Superior temporal gyrus (tissue), 1 donor: ENCODE measurements around the gene TUBGCP6.

Source experiments
- DNase-seq: peaks from one replicate; pipeline ENCODE4 v3.0.0-alpha.2; 2016; ENCODE audit errors: extremely low spot score

TUBGCP6 gene

DNA sequence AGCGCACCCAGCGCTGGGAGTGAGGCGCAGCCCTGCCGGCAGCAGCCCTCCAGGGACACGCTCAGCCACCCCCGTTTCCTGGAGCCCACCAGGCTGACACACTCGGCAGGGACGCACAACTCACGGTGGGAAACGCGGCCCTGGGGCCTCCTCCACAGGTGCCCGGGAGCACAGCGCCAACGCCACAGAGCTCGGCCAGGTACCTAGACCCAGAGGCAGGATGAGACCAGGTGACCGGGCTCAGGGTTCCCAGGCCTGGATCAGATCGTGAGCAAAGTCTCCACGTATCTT is 18.0 kb downstream of the TUBGCP6 start:
- DNase-seq = no peak

DNA sequence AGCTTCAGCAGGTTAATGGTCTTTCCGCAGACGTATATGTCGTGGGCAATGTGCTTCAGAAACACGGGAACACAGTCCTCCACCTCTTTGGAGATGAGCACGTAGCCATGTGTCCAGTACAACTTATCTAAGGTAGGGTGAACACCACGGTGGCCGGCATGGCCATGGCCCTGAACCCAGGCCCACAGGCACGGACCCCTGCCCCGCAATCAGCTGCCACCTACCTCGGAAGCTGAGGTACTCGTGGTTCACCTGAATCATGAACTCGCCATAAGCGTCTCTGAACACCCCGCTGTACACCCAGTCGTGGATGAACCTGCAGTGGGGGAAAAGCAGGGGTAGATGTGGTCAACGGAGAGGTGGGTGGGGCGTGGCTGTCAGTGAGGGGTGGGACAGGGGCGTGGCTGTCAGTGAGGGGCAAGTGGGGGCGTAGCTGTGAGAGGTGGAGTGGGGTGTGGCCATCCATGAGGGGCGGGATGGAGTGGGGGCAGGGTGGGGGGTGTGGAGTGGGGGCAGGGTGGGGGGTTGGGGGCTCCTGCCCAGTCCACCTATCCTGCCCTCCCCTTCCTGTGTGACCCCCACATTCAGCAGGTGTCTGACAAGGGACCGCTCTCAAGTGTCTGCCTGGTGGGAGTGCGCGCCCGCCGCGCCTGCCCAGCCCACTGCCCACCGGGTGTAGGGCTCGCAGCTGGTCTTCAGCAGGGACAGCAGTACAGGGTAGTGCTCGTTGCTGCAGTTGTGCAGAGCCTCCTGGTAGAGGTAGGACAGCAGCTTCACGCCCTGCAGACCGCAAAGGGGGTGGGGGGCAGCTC is 18.6 kb downstream of the TUBGCP6 start:
- DNase-seq = no peak

DNA sequence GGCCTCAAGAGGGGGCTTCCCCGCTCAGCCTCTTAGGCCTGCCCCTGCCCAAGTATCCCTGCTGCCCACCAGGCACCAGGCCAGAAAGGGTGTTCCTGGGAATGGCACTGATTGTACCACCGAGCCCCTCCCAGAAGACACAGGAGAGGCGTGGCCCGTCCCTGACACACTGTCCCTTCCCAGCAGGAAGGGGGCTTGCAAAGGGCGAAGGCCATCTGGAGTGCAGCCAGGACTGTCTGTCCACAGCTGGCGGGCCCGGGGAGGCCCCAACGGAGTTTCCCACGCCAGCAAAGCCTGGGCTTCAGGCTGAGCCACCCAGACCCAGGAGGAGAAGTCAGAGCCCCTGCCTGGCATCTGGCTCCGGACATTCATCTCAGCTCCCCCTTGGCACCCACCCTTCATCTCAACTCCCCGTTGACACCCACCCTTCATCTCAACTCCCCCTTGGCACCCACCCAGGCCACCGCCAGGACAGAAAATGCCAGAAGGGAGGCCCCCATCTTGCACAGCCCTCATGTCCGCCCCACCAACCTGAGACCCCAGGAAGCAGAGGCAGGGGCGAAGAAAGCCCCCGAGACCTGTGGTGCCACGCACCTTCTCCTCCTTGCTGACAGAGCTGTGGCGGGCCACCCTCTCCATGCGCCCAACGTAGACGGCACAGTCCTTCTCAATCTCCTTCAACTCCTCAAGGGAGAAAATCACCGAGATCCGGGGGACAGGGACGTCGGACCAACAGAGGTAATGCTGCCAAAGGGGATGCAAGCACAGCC is 19.4 kb downstream of the TUBGCP6 start:
- DNase-seq = no peak

DNA sequence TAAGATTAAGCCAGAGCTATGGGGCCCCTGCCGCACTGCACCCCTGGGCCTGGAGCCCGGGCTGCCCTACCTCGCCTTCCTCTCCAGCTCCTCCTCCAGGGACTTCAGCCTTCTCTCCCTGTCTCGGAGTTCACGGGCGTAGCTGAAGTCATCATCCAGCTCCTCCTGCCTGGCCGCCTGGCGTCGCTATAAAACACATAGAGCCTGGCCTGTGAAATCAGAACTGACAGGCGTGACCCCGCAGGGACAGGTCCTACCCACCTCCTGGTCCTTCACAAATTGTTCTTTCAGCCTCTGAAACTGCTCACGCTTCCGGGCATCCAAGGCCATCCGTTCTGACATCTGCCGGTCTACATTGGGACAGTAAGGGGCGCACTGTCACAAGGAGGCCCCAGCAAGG is 20.8 kb downstream of the TUBGCP6 start:
- no peak for DNase-seq

DNA sequence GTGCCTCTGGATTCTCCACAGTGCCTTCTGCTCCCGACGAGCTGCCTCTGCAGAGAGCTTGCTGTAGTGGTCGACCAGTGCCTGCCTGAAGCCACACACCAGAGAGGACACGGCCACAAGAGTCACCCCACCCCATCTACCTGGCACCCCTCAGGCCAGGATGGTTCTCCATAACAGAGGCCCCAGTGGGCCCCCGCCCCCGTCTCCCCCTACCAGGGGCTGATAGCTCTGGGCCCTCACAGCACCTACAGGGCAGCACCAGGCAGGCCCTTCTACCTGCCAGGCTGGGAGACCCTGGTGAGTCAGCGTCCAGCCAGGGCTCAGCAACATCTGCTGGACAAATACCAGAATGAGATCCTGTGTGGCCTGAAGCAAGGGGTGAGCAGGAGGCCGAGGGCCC is 22.3 kb downstream of the TUBGCP6 start:
- no peak for DNase-seq

DNA sequence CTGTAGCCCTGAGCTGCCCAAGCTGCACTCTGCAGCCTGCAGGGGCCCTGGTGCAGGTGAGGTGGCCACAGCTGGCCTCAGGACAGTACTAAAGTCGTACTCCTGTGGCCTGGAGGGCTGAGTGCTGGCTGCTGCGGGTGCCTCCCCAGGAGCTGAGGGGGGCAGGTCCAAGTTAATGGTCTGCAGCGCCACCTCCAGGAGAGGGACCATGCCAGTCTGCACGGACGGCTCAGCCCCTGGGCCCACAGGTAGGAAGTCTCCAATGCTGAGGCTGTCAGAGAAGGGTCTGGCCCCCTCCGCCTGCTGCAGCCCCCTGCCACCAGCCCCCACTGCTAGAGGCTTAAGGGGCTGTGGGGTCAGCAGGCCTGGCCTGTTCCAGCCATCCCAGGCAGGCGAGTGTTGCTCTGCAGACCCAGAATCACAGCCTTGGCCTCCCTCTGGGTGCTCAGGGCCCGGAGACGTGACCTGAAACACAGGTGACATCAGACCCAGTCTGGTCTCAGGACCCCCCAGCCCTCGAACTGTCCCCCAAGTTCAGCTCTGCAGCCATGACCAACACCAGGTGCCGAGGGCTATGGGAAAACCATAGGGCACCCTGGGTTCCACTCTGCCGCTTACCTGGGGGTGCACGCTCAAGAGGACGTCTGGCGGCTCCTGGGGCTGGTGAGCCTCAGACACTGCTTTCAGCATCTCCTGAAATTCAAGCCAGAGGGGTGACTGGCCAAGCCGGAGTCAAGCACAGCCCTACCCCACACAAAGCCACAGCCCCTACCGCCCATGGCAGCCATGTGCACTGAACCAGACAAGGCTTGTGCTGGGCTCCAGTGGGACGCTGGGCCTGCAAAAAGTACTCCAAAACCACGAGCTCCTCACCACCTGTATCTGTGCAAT is 23.2 kb downstream of the TUBGCP6 start:
- no peak for DNase-seq

DNA sequence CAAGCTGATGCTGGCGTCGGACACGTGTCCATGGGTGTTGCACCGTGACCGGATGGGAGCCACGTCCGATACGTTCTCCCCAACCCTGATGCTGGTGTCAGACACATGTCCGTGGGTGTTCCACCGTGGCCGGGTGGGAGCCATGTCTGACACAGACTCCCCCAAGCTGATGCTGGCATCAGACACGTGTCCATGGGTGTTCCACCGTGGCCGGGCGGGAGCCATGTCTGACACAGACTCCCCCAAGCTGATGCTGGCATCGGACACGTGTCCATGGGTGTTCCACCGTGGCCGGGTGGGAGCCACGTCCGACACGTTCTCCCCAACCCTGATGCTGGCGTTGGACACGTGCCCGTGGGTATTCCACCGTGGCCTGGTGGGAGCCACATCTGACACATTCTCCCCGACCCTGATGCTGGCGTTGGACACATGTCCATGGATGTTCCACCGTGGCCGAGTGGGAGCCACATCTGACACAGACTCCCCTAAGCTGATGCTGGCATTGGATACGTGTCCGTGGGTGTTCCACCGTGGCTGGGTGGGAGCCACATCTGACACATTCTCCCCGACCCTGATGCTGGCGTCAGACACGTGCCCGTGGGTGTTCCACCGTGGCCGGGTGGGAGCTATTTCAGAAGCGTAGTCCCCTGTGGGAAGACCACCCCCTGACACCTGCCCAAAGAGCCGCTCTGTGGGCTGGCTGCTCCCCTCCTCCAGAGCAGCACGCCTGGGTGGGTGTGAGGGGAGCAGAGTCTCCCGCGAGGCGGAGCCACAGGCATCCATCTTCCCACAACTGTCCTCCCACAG is 24.0 kb downstream of the TUBGCP6 start:
- DNase-seq = no peak

DNA sequence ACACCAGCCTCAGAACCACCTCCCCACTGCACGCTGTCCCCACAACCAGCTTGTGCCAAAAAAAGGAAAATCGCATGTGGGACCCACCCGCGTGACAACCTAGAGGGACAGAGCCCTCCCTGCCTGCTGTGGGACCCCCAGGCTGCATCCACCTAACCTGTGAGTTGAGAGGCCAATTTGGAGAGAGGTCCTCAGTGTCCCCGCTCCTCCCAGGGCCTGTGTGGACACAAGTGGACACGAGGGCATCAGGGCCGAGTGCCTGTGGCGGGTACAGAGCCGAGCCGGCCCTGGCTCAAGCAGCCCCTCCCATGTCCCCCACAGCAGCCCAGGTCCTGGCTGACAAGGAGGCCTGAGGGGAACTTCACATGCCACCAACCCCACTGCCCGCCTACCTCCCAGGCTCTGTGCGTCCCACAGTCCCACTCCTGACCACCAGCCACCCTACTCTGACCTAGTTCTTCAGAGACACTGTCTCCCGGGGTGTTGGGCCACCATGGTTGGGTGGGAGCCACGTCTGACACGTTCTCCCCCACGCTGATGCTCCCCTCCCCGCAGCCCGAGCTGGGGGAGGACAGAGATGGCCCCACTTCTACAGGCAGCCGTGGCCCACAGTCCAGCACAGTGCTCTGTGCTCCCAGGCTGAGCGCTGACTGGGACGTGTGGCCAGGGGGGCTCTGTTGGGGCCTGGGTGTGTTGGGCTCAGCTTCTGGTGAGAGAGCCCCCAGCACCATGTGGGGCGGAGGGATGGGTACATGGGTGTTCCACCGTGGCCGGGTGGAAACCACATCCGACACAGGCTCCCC is 24.8 kb downstream of the TUBGCP6 start:
- no peak for DNase-seq

DNA sequence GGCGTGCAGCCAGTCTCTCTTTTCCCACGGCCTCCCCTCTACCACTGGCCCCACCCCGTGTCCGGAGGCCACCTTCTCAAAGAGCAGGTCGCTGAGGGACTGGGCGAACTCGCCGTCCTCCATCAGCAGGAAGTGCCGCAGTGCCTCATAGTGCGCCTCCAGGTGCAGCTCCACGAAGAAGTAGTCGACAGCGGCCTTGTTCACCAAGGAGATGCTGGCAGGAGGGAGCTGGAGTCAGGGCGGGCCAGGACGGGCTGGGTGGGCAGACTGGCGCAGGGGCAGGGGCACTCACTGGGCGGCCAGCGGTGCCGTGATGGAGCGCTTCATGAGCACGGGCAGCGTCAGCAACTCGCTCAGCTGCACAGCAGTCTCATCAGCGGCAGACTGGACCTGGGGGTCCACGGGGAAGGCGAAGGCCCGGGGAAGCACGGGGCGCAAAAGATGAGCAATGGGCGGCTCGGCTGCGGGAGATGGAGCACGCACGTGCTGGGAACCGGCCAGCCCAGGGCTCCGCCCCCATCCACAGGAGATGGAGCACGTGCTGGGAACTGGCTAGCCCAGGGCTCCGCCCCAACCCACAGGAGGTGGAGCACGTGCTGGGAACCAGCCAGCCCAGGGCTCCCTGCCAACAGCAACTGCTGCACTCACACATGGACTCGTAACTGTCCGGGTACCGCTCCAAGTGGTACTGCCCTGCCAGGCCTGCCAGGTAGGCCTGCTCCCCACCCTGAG is 25.7 kb downstream of the TUBGCP6 start:
- DNase-seq = no peak

DNA sequence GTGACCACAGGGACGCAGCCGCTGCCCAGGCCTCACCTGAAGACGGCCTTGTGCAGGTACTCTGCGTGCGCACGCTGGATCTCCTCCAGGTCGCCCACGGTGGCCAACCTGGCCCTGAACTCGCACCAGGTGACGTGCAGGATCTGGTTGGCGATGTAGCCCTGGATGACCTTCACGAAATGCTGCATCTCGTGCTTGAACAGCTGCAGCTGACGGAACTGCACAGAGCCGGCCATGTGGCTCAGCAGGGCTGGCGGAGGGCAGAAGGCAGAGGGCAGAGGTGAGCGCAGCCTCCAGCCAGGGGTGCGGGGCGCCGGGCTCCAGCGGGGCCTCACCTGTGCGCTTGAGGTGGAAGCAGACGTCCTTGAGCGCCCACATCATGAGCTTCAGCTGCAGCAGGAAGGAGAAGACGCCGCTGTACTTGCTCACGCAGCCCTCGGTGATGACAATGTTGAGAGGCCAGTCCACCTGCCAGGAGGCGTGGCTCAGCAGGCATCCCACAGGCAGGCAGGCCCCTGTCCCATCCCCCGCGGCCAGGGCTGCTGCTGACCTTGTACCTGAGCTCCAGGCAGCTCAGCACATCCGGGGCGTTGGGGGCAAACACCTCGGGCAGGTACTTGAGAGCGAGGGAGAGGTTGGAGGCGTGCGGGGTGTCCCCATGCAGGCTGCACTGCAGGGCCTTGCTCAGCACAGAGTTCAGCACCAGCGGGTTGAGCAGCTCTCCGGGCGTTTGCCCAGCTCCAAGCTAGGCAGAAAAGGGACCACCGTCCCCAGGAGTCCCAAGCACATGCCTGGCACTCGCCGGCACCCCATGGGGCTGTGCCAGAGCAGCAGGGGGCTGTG is 26.4 kb downstream of the TUBGCP6 start:
- no peak for DNase-seq

DNA sequence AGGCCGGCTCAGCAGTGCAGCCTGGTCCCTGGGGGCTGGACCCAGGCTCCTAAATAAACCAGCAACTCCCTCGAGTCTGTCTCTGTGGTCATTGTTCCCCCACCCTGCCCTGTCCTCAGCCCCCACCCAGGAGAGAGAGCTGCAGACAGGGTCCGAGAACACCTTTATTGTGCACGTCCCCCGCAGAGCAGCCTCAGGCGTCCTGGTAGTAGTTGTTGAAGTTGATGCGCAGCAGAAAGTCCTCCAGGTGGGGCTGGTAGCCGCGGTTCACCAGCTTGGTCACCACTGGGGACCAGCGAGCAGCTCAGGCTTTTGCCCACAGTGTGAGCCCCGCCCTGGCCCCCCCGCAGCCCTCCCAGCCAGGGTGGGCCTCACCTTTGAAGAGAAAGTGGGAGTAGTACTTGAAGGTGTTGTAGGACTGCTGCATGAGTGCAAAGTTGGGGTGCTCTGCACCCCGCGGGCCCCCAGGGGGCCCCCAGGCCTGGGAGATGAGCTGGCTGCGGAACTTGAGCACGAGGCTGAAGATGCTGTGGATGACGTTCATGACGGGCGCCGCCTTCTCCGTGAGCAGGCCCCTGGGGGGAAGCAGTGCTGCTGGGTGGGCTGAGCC is 27.2 kb downstream of the TUBGCP6 start:
- DNase-seq = no peak

DNA sequence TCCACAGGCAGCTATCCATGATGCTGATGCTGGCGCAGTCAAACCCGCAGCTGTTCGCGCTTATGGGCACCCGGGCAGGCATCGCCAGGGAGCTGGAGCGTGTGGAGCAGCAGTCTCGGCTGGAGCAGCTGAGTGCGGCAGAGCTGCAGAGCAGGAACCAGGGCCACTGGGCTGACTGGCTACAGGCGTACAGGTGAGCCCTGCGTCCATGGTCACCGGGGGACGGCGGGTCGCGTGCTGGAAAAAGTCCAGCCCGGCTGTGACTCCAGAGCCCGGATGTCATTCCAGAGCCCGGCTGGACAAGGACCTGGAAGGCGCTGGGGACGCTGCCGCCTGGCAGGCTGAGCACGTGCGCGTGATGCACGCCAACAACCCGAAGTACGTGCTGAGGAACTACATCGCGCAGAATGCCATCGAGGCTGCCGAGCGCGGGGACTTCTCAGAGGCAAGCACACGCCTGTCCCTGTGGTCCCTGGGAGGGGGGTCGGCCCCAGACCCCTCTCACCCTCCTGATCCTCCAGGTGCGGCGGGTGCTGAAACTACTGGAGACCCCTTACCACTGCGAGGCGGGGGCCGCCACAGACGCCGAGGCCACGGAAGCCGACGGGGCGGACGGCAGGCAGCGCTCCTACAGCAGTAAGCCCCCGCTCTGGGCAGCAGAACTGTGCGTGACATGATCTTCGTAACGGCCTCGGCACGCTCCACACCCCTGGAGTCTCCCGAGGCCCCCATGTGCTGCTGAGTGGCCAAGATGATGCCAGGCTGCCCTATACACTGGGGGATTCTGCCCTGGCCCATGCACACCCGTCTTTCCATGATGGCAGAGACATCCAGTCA is 27.9 kb downstream of the TUBGCP6 start:
- DNase-seq = no peak

DNA sequence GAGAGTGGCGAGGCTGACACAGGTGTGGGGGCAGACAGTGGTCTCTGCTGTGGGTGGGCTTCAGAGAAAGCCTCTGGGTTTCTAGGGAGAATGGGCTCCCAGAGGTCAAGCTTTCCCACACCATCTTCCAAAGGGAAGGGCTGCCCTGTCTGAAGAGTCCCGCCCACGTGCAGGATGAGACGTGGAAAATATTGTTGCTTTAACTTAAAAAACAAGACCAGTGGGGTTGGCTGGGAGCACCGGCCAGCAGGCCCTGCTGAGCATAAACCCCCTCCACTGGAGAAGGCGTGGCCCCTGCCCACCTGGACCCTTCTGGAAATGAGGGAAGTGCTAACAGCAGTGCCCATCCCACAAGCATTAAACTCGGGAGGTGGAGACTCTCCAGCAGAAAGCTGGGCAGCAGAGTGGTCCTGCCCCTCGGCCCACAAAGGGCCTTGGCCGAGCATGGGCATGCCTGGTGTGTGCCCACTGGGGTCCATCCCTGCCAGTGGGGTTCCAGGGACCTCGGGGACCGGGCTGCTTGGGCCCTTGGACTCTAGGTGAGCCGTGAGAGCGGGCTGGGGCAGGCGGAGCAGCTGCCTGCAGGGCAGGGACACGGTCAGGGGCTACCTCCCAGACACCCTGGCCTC is 28.7 kb downstream of the TUBGCP6 start:
- no peak for DNase-seq

DNA sequence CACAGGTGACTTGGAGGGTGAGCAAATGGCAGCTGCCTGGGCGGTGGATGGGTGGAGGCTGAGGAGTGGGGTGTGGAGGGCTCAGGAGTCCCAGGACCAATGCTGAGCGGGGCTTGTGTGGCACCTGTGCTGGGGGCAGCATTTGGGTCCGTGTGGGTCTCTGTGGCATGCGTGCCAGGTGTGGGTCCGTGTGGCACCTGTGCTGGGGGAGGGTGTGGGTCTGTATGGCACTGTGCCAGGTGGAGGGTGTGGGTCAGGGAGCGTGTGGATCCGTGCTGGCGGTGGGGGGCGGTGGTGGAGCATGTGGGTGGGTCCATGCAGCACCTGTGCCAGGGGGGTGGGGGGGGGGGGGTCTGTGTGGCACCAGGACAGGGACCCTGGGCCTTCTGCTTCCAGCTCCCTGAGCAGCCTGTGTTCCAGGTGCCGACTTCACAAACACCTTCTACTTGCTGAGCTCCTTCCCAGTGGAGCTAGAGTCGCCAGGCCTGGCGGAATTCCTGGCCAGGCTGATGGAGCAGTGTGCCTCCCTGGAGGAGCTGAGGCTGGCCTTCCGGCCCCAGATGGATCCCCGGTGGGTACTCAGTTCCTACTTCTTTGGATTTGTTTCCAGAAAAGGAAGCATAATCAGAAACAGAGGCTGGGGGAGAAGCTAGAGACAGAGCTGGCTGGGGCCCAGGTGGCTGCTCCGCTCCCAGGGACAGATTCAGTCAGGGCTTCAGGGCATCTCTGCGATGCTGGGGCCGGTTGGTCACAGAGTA is 29.3 kb downstream of the TUBGCP6 start:
- no peak for DNase-seq

DNA sequence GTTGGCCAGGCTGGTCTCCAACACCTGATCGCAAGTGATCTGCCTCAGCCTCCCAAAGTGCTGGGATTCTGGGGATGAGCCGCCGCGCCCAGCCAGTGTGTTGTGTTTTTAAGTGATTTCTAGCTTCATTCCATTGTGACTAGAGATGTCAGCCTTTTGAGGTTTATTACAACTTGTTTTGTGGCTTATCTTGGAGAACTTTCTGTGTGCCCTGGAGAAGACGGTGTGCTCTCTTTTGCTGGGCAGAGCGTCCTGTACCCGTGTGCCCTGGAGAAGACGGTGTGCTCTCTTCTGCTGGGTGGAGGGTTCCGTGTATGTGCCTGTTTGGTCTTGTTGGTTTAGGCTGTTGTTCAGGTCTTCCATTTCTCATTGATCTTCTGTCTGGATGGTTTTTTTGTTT is 31.6 kb downstream of the TUBGCP6 start:
- DNase-seq = no peak

DNA sequence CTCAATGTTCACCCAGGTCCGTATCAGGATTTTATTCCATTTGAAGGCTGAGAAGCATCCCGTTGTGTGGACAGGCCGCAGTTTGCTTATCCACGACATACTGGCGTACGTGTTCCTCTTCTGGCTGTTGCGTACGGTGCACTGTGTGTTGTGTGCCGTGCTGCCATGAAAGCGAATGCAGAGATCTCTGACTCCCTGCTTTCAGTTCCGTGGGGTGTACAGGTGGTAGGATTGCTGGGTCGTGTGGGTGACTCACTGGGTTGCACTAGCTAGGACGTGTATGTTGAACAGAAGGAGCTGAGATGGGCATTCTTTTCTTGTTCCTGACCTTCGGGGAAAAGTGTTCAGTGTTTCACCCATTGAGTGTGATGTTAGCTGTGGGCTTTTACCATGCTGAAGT is 33.7 kb downstream of the TUBGCP6 start:
- no peak for DNase-seq
